Ishikawa (cell line): Measurements from ENCODE around the gene COL26A1.

Source experiments
- YY1 ChIP-seq: IDR thresholded peaks from 2 replicates; pipeline ENCODE4 v1.6.1; 2012; ENCODE audit warnings: low read depth
- TF ChIP-seq, protein P1 (sequence below): IDR thresholded peaks from 2 replicates; pipeline ENCODE4 v1.6.1; 2012; ENCODE audit warnings: low read depth, mild to moderate bottlenecking

DNA sequence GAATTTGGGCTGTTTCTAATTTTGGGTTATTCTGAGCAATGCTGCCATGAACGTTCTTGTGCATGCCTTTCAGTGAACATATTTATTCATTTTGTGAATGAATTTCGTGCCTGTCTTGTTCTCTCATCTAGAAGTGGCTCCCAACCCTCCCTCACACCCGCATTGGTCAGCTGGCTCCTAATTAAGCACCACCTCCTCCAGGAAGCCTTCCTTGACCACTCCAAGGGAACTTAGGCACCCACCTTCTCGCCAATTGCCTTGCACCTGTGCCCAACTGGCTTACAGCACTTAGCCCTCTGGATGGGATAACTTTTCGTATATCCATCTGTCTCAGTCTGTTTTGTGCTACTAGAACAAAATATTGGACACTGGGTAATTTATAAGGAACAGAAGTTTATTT lies 159.3 kb downstream of the COL26A1 start:
- TF ChIP-seq YY1 = no peak
- TF ChIP-seq, protein P1, sequence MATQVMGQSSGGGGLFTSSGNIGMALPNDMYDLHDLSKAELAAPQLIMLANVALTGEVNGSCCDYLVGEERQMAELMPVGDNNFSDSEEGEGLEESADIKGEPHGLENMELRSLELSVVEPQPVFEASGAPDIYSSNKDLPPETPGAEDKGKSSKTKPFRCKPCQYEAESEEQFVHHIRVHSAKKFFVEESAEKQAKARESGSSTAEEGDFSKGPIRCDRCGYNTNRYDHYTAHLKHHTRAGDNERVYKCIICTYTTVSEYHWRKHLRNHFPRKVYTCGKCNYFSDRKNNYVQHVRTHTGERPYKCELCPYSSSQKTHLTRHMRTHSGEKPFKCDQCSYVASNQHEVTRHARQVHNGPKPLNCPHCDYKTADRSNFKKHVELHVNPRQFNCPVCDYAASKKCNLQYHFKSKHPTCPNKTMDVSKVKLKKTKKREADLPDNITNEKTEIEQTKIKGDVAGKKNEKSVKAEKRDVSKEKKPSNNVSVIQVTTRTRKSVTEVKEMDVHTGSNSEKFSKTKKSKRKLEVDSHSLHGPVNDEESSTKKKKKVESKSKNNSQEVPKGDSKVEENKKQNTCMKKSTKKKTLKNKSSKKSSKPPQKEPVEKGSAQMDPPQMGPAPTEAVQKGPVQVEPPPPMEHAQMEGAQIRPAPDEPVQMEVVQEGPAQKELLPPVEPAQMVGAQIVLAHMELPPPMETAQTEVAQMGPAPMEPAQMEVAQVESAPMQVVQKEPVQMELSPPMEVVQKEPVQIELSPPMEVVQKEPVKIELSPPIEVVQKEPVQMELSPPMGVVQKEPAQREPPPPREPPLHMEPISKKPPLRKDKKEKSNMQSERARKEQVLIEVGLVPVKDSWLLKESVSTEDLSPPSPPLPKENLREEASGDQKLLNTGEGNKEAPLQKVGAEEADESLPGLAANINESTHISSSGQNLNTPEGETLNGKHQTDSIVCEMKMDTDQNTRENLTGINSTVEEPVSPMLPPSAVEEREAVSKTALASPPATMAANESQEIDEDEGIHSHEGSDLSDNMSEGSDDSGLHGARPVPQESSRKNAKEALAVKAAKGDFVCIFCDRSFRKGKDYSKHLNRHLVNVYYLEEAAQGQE = no peak
